Adrenal gland (tissue), 12 donors: ENCODE data around the gene ZNF277. TPM values are rescaled to one million over a fixed set of nuclear protein-coding genes. Genes with fewer than 3 reads are reported as not detected.

Experiments
- DNase-seq, 7 donors: peaks; one replicate each; pipeline ENCODE4 v3.0.0-alpha.2; 2019 to 2020
- H3K27ac ChIP-seq, 5 donors: fragments of 200-600 bp; sonication (generic) in 4 of 5; 1 replicate in 3 of 5; 2 replicates in 2 of 5; pipeline versions ENCODE4 v1.5.1 to v1.8.0; 2016 to 2020; ENCODE audit warnings: mild to moderate bottlenecking in 1 of 5
- H3K27me3 ChIP-seq: fragments of 200-600 bp; 2 replicates; pipeline ENCODE4 v1.8.0; 2021
- H3K36me3 ChIP-seq, 2 donors: fragments of 200-600 bp; replicated peaks in 1 of 2; 1 replicate in 1 of 2; 2 replicates in 1 of 2; pipeline versions ENCODE4 v1.5.1 to v1.8.0; 2018 to 2022
- H3K4me1 ChIP-seq, 2 donors: fragments of 200-600 bp; replicated peaks in 1 of 2; 1 replicate in 1 of 2; 2 replicates in 1 of 2; pipeline versions ENCODE4 v1.5.1 to v1.8.0; 2018 to 2021
- H3K4me3 ChIP-seq, 4 donors: fragments of 200-600 bp; sonication (generic) in 3 of 4; one replicate each; pipeline ENCODE4 v1.5.1; 2016 to 2018
- H3K9me3 ChIP-seq, 3 donors: fragments of 200-600 bp; sonication (generic) in 1 of 3; replicated peaks in 1 of 3; 1 replicate in 2 of 3; 2 replicates in 1 of 3; pipeline versions ENCODE4 v1.5.1 to v1.8.0; 2016 to 2021
- CTCF ChIP-seq, 6 experiments: fragments of 450-650 bp in 4 of 6; fragments of 200-600 bp in 2 of 6; sonication (generic) in 1 of 6; IDR thresholded peaks; 1 replicate in 5 of 6; 2 replicates in 1 of 6; pipeline versions ENCODE4 v1.5.1 to v1.8.0; 2016 to 2021; ENCODE audit warnings: antibody characterized with exemption in 6 of 6, mild to moderate bottlenecking in 2 of 6, moderate library complexity in 1 of 6
- POLR2A ChIP-seq, 2 donors: fragments of 450-650 bp; IDR thresholded peaks; one replicate each; pipeline ENCODE4 v1.6.1; 2017; ENCODE audit warnings: antibody characterized with exemption in 2 of 2, mild to moderate bottlenecking in 2 of 2, moderate library complexity in 1 of 2
- WGBS, 4 donors: extraction: QIAGEN DNeasy Blood & Tissue Kit in 2 of 4; methylation state at CpG; one replicate each; pipeline versions ENCODE4 v1.1.5 to v1.1.7; 2013 to 2017; 5-methylcytosine and 5-hydroxymethylcytosine counted together
- intact Hi-C, 2 donors: fragments of 100-400 bp; cut with DNase I; formaldehyde crosslinking; loops; one replicate each; pipeline versions ENCODE4 v1.14.1 to v1.15.0; 2022 to 2023
- polyA plus RNA-seq, 3 donors: library from polyadenylated mRNA; stranded (reverse); fragments of 200-250 nt in 2 of 3; fragments of 350-450 nt in 1 of 3; fragmentation: Illumina TruSeq in 1 of 3; extraction: RNeasy Lipid Tissue Mini Kit (QIAGEN cat#74804) in 1 of 3; gene quantifications; one replicate each; pipeline ENCODE4 v1.2.3, GENCODE V29; 2013 to 2014
- total RNA-seq, 9 donors: library from RNA; depleted of rRNA in 4 of 9; stranded (reverse); fragments of >200 nt in 4 of 9; fragments of 120-200 nt in 1 of 9; fragmentation: NEBNext Ultra II Directional in 1 of 9; extraction: Animal tissue kit (Norgen Biotek cat#: 25700) in 1 of 9; gene quantifications; one replicate each; pipeline versions ENCODE4 v1.1.0 to v1.2.4, GENCODE V29; 2013 to 2023
- donor health status: healthy with polysubstance abuse.
- donor health status: Bipolar disorder and iron deficiency.
- donor health status: DM: yes; HTN: yes; CAD: no.
- donor health status: DM: no; HTN: no; CAD: no.
- donor health status: DM: no; HTN: no; CAD: no.
- donor health status: DM: yes; HTN: yes; CAD: no.

The ZNF277 gene
- total and polyA plus RNA-seq, 12 donors = 12.6 to 30.6 (median 19.7) TPM

- Histone ChIP-seq H3K9me3 (no peaks in the 10 kb centered on the region), H3K4me1 (no peaks in the 10 kb centered on the region), H3K27ac (no peak overlapping the region), H3K36me3 (no peaks in the 10 kb centered on the region), H3K4me3 (no peak overlapping the region), H3K27me3 (no peaks in the 10 kb centered on the region)
- intact Hi-C loops = no loop called here
- 77 to 94% (median 93%) methylated on average over 3 of the region's 3 CpGs for WGBS, 4 donors
- DNase-seq = no peak
- TF ChIP-seq POLR2A (IDR thresholded peaks at IDR 0.05) (no peak), CTCF (IDR thresholded peaks at IDR 0.05) (no peak)
Observed at GRCh38 chr7:112252141-112252540, 45.6 kb downstream of the ZNF277 start.

- 70 to 85% (median 80%) methylated on average over 3 of the region's 3 CpGs for WGBS, 4 donors
Observed at GRCh38 chr7:112252691-112253090, 46.2 kb downstream of the ZNF277 start.

GRCh38 chr7:112254156-112254555 is 47.7 kb downstream of the ZNF277 start:
- Histone ChIP-seq H3K27me3 (no peaks in the 10 kb centered on the region), H3K4me1 (no peaks in the 10 kb centered on the region), H3K27ac (no peak overlapping the region), H3K4me3 (no peak overlapping the region), H3K36me3 (no peaks in the 10 kb centered on the region), H3K9me3 (no peaks in the 10 kb centered on the region)
- no peak for DNase-seq
- TF ChIP-seq POLR2A (IDR thresholded peaks at IDR 0.05) (no peak), CTCF (IDR thresholded peaks at IDR 0.05) (no peak)
- intact Hi-C loops = no loop called here
- 63 to 80% (median 71%) methylated on average over 1 of the region's 1 CpG for WGBS, 4 donors

More at GRCh38 chr7:112252691-112253090, 46.2 kb downstream of the ZNF277 start:
- TF ChIP-seq CTCF (IDR thresholded peaks at IDR 0.05) (no peak), POLR2A (IDR thresholded peaks at IDR 0.05) (no peak)
- no peaks in the 10 kb centered on the region for H3K36me3 ChIP-seq
- intact Hi-C loops = no loop called here
- no peak for DNase-seq
- no peak overlapping the region for H3K4me3 ChIP-seq
- H3K27me3 ChIP-seq = no peaks in the 10 kb centered on the region
- no peaks in the 10 kb centered on the region for H3K4me1 ChIP-seq
- H3K27ac ChIP-seq = no peak overlapping the region
- H3K9me3 ChIP-seq = no peaks in the 10 kb centered on the region

GRCh38 chr7:112254709-112255387 is 48.4 kb downstream of the ZNF277 start:
- no peak overlapping the region for H3K4me3 ChIP-seq
- TF ChIP-seq POLR2A (IDR thresholded peaks at IDR 0.05) (no peak), CTCF (IDR thresholded peaks at IDR 0.05) (no peak)
- H3K36me3 ChIP-seq = no peaks in the 10 kb centered on the region
- no peak overlapping the region for H3K27ac ChIP-seq
- no peaks in the 10 kb centered on the region for H3K9me3 ChIP-seq
- no peaks in the 10 kb centered on the region for H3K4me1 ChIP-seq
- no peaks in the 10 kb centered on the region for H3K27me3 ChIP-seq
- WGBS, 4 donors = 89 to 96% (median 93%) methylated on average over 6 of the region's 6 CpGs
- DNase-seq = no peak
- intact Hi-C loops = no loop called here
